ENCODE data around the gene HOXC4.
"Not testable (repeated sequence)": the region's sequence is repeated elsewhere in the genome, so short reads cannot be mapped to it uniquely, and the experiment has no call there.

The HOXC4 gene

GRCh38 chr12:54060174-54060974 lies 6.7 kb downstream of the HOXC4 start:
- DNase-seq = no peak

GRCh38 chr12:54060975-54061778 lies 7.5 kb downstream of the HOXC4 start:
- no peak for DNase-seq

- DNase-seq = no peak
Measured at GRCh38 chr12:54065677-54066076, 12.0 kb downstream of the HOXC4 start.

GRCh38 chr12:54066408-54066807 lies 12.8 kb downstream of the HOXC4 start:
- DNase-seq = no peak

GRCh38 chr12:54068418-54069070 lies 14.9 kb downstream of the HOXC4 start:
- DNase-seq = no peak

GRCh38 chr12:54071942-54072341 lies 18.3 kb downstream of the HOXC4 start:
- no peak for DNase-seq

GRCh38 chr12:54074308-54074707 lies 20.7 kb downstream of the HOXC4 start:
- no peak for DNase-seq

GRCh38 chr12:54075409-54075808 lies 21.8 kb downstream of the HOXC4 start:
- DNase-seq = no peak

GRCh38 chr12:54075974-54076373 lies 22.3 kb downstream of the HOXC4 start:
- DNase-seq = no peak

- DNase-seq = not testable (repeated sequence)
Measured at GRCh38 chr12:54077843-54078242, 24.2 kb downstream of the HOXC4 start.

- not testable (repeated sequence) for DNase-seq
Measured at GRCh38 chr12:54079115-54079514, 25.5 kb downstream of the HOXC4 start.

GRCh38 chr12:54080008-54080924 lies 26.6 kb downstream of the HOXC4 start:
- not testable (repeated sequence) for DNase-seq

- not testable (repeated sequence) for DNase-seq
Measured at GRCh38 chr12:54081053-54081514, 27.4 kb downstream of the HOXC4 start.

GRCh38 chr12:54081581-54082396 lies 28.2 kb downstream of the HOXC4 start:
- DNase-seq = not testable (repeated sequence)

GRCh38 chr12:54082397-54082892 lies 28.8 kb downstream of the HOXC4 start:
- DNase-seq = no peak

GRCh38 chr12:54088011-54088410 lies 34.4 kb downstream of the HOXC4 start:
- not testable (repeated sequence) for DNase-seq

- not testable (repeated sequence) for DNase-seq
Measured at GRCh38 chr12:54089465-54089864, 35.8 kb downstream of the HOXC4 start.

GRCh38 chr12:54090312-54090711 lies 36.7 kb downstream of the HOXC4 start:
- not testable (repeated sequence) for DNase-seq

- not testable (repeated sequence) for DNase-seq
Measured at GRCh38 chr12:54092943-54093342, 39.3 kb downstream of the HOXC4 start.

- DNase-seq = not testable (repeated sequence)
Measured at GRCh38 chr12:54095928-54096327, 42.3 kb downstream of the HOXC4 start.

- DNase-seq = not testable (repeated sequence)
Measured at GRCh38 chr12:54098644-54099043, 45.0 kb downstream of the HOXC4 start.

All from hematopoietic multipotent progenitor cell treated with erythropoietin and hydrocortisone succinate and interleukin-3 and kit ligand, for 8 days (in vitro differentiated cells).